Occipital lobe (tissue), 1 donor: ENCODE data around the gene CLK2. TPM values are rescaled to one million over a fixed set of nuclear protein-coding genes. Genes with fewer than 3 reads are reported as not detected.

Experiments used
- total RNA-seq: library from RNA; depleted of rRNA; stranded (reverse); fragments of >200 nt; gene quantifications from one replicate; pipeline ENCODE4 v1.2.3, GENCODE V29; 2014

Gene CLK2
- total RNA-seq, 1 donor from 2014 or later, result 26.5 TPM

Other genes with a start within 250 kb of the CLK2 start
- 0.16 TPM for gene DCST2, start 239.7 kb downstream of the CLK2 start, total RNA-seq
- not detected for gene DCST1, start 239.7 kb downstream of the CLK2 start, total RNA-seq
- 13.3 TPM for gene ADAM15, start 222.2 kb downstream of the CLK2 start, total RNA-seq
- gene EFNA4, start 209.8 kb downstream of the CLK2 start, total RNA-seq, result 0.62 TPM
- gene EFNA3, start 194.7 kb downstream of the CLK2 start, total RNA-seq, result 7.6 TPM
- 2.7 TPM for gene EFNA1, start 145.6 kb downstream of the CLK2 start, total RNA-seq
- 6.2 TPM for gene SLC50A1, start 137.7 kb downstream of the CLK2 start, total RNA-seq
- gene DPM3, start 133.0 kb downstream of the CLK2 start, total RNA-seq, result 12.0 TPM
- 59.0 TPM for gene KRTCAP2, start 100.2 kb downstream of the CLK2 start, total RNA-seq
- 21.1 TPM for gene TRIM46, start 99.7 kb downstream of the CLK2 start, total RNA-seq
- 8.3 TPM for gene THBS3, start 65.6 kb downstream of the CLK2 start, total RNA-seq
- gene MTX1, start 64.8 kb downstream of the CLK2 start, total RNA-seq, result 15.3 TPM
- gene ENTREP3, start 18.0 kb downstream of the CLK2 start, total RNA-seq, result 3.7 TPM
- gene SCAMP3, start 11.1 kb downstream of the CLK2 start, total RNA-seq, result 19.5 TPM
- 15.6 TPM for gene HCN3, start 4.0 kb upstream of the CLK2 start, total RNA-seq
- gene PKLR, start 27.9 kb upstream of the CLK2 start, total RNA-seq, result not detected
- 90.9 TPM for gene FDPS, start 35.4 kb upstream of the CLK2 start, total RNA-seq
- 46.6 TPM for gene RUSC1, start 47.4 kb upstream of the CLK2 start, total RNA-seq